ENCODE results near the gene TMIGD1.
A peak's percentile ranks its signal among the peaks of the same experiment; 100 is the strongest.

The TMIGD1 gene, protein sequence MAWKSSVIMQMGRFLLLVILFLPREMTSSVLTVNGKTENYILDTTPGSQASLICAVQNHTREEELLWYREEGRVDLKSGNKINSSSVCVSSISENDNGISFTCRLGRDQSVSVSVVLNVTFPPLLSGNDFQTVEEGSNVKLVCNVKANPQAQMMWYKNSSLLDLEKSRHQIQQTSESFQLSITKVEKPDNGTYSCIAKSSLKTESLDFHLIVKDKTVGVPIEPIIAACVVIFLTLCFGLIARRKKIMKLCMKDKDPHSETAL

DNA sequence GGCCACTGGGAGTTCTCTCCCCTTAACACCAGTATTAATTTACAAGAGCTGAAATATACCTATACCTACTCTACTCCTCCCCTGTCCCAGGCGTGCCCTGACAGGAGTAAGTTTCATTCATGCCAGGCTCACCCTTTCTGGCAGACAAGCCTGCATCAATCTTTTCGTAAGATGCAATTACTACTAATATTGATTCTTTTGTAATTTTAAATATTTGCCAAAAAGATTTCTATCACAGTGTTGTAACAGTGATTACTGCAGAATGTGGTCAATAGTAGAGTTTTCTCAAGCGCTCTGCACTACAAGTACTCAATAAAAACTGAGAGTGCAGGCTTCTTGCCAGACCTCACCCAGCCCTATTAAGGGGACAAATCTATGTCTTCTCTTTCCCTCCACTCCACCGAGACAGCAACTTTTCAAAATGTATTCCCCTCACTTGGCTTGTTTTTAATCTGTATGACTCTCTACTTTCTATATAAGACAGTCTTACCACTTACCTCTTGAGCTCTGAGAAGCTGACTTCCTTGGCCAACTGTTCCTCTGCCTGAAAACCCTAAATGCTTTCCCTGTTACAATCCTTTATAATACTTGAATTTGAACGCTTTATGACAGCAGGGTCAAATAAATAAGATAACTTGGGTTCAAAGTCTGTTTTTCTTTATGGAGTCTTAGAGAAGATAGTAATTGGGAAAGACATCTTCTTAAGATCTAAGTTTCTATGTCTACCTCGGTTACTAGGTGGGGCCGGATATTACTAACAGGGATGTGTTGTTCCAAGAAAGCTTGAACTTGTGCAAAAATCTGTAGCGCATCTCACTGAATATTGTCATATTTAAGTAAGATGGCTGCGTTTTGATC, at the start of gene TMIGD1:
TMIGD1 (minus strand) TSS at position 555 of the 858 bp plus-strand sequence. CDS start 1,924 bp downstream, outside the sequence.
- DNase-seq: no peak

DNA sequence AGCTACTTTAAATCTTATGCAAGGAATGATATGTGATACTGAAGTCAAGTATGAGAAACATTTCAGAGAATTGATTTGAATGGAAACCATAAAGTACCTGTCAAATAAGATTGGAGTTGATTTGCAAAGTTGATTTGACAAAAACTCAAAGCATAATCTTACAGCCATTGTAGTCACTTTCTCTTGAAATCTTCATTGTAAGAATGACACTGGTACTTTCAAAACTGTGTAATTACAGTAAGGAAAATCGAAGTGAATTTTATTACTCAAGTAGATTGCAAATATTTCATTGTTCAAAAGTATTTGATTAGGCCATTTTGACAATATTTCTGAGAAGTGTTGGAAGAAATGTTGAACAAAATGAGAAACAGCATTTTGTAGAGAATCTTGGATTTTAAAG, 48.5 kb upstream of the TMIGD1 start:
- no peak for DNase-seq

GRCh38 chr17:30381340-30381659, 47.4 kb upstream of the TMIGD1 start:
- no peak for DNase-seq

GRCh38 chr17:30380643-30381339, 46.9 kb upstream of the TMIGD1 start:
- peak; percentile 20 for DNase-seq

DNA sequence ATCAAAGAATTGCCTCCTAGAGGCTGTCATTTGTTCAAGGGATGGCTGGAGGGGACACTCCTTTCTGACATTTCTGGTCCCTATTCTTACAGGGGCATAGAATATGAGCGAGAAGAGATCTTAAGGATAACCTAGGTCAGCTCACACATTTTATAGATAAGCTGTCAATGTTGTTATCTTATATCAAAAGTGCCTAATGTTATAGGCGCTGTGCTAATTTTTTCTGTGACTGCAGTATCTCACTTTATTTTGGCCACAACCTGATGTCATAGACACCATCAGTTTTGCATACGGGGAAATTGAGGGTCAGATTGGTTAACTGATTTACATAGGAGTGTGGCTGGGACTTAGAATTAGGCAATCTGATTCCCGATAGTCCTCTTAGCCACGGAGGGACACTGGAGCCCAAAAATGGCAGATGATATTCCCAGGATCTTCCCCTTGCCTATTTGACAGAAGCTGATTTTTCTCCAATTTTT, 46.1 kb upstream of the TMIGD1 start:
- peak; percentile 62 for DNase-seq

- no peak for DNase-seq
Observed at GRCh38 chr17:30379303-30379902, 45.5 kb upstream of the TMIGD1 start.

DNA sequence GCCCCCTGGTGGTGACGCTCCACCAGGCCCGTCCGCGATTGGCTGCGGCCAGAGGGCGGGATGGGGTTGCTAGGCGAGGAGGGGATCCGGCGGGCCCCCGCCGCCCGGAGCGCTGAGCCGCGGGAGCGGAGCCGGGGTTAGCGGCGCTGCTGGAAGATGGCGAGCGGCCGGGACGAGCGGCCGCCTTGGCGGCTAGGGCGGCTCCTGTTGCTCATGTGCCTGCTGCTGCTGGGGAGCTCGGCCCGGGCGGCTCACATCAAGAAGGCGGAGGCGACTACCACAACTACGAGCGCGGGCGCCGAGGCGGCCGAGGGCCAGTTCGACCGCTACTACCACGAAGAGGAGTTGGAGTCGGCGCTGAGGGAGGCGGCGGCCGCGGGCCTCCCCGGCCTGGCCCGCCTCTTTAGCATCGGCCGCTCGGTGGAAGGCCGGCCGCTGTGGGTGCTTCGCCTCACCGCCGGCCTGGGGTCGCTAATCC, 45.0 kb upstream of the TMIGD1 start, which contains the start of gene CPD:
CPD (plus strand) TSS at position 103 of the 478 bp plus-strand sequence; CDS start at position 157, 54 bp downstream.
- peak; percentile 97 for DNase-seq

GRCh38 chr17:30378241-30378824, 44.5 kb upstream of the TMIGD1 start:
- no peak for DNase-seq

DNA sequence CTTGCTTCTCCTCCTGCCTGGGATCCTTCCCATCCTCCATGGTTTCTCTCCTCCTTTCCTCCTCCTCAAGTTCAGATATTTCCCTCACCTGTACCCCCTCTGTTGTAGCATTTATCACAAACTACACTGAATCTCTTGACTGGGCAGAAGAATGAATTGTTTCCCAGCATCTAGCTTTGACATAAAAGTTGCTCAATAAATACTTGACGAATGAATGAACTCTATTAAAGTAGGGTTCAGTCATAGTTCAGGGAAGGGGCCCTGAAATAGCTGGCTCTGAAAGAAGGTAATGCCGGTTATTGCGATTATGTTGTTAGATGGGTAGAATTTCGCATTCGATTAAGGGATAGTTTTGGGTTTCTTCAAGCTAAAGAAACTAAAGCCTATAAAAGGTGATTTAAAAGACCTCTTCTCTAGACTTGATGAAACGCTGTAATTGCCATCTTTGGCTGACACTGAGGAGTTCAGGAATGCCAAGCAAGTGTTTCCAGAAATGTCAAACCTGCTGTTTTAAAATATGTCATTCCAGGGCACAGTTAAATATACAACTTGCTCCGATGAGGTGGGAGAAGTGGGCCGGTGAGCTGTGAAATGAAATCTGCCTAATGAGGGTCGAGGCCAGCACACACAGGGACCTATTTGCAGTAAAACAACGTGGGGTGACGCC, 43.9 kb upstream of the TMIGD1 start:
- no peak for DNase-seq

GRCh38 chr17:30376621-30377452, 43.0 kb upstream of the TMIGD1 start:
- no peak for DNase-seq

DNA sequence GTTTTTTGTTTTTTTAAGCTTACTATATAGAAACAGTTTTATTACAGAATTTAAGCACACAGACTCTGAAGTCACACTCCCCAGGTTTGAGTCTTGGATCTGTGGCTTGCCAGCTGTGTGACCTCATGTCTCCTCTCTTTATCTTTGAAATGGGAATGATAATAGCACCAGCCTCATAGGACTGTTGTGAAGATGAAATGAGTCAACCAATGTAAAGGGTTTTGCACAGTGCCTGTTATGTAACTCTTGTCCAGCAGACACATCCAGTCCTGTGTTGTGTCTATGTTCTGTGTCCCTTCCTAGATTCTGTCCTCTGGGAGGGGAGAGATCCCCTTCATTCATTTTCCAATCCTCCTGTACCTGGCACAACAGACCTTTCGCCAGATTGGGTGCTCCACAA, 41.8 kb upstream of the TMIGD1 start:
- peak; percentile 37 for DNase-seq

- DNase-seq: no peak
Observed at GRCh38 chr17:30372755-30373154, 38.9 kb upstream of the TMIGD1 start.

- DNase-seq: no peak
Observed at GRCh38 chr17:30369995-30370394, 36.1 kb upstream of the TMIGD1 start.

DNA sequence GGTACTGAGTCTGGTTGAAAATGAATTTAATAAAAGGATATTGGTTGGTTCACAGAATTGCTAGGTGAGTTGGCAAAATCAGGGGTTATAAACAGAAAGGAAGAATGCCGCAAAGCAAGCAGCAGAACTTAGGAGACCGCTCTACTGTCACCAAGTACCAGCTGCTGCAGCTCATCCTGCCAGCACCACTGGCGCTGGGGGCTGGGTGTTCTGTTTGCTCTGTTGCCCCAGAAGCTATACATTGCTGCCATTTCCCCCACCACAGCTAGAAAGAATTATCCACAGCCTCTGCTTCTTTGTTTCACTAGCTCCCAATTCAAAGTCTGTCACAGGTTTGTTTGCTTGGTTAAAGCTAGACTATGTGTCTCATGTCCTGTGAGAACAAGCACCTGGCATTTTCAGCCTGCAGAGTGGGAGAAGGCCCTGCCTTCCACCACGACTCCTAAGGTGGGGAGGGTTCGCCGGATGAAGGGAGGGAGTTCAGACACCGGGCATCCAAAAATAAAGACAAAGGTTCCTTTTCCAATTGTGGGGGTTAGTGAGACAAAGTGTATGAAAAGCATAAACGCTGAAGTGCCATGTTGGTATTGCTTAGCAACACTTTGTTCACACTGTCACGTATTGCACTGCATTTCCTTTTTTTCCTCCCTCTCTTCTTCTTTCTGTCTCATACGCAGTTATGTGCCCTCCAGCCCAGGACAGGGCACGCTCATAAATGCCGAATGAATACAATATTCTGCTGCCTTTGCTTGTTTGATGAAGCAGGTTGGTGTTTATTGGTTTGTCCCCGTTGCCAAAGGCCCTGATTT, 35.3 kb upstream of the TMIGD1 start:
- DNase-seq: no peak

GRCh38 chr17:30366536-30366935, 32.7 kb upstream of the TMIGD1 start:
- no peak for DNase-seq

- DNase-seq: peak; percentile 72
Observed at GRCh38 chr17:30363715-30364202, 29.9 kb upstream of the TMIGD1 start.

DNA sequence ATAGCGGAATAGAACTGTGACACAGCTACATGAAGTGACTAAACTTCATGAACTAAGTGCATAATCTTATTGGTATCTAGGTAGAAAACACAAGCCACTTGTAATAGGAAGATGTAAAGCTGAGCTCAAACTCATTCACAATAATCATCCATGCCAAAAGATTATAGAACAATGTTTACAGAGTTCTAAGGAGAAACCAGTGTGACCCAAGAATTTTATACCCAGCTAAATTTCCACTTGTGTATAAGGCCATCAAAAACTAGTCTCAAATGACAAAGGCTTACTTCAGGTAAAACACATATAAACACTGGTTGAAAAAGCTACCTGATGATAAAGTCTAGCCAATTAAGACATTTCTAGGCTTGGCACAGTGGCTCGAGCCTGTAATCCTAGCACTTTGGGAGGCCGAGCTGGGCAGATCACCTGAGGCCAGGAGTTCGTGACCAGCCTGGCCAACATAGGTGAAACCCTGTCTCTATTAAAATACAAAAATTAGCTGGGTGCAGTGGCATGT, 28.0 kb upstream of the TMIGD1 start:
- peak; percentile 21 for DNase-seq

DNA sequence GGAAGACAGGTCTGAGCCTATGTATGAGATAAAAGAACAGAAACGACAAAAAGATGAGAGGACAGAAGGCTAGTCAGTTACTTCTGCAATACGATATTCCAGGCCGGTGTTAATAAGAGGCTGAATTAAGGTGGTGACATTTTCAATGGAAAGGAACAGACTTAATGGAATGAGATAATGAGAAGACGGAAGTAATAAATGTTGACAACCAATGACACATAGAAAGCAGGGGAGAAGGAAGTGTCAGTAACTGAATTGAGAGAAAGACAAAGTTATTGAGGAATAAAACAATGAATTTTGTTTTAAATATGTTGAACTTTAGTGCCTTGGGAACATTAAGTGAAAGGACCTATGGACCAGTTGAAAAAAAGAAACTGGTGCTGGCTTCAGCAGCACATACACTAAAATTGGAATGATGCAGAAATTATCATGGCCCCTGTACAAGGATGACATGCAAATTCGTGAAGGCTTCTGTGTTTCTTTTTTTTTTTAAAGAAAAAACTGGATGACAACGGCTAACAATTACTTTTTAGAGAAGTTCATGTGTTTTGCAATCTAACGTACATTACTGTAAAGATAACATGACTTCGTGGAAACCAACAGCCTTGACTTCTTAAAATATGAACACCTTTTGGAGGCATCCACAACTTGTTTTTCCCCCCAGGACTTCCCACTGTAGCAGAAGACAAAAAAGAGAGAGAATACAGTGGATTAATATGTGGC, 26.4 kb upstream of the TMIGD1 start:
- DNase-seq: peak; percentile 79

Data from OCI-M1 (cell line).